Measurements from ENCODE around the gene IP6K2. TPM values are rescaled to one million over a fixed set of nuclear protein-coding genes. Genes with fewer than 3 reads are reported as not detected.
"Not testable (repeated sequence)": the region's sequence is repeated elsewhere in the genome, so short reads cannot be mapped to it uniquely, and the experiment has no call there.

Gene IP6K2
- total RNA-seq, 1 experiment from 2014 or later: 102 TPM

DNA sequence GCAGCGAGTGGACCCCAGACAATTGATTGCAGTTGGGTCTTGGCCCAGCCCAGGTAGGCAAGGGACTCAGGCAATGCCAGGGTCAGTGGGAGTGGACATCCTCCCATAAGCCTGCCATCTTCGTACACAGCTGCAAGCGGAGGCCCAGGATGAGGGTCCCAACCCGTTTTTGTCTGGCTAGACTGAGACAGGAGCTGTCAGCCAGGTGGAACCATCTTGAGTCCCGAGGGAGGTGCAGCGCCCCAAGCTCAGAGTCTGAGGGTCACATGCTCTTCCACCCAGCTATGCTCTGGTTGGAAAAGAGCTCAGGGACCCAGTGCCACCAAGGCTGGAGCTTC, 22.6 kb upstream of the IP6K2 start:
- CTCF ChIA-PET: interaction anchor here (0.5 to 1.6 kb wide), 9 partner anchors 16 to 211 kb away, joined by 3 to 11 read pairs (median 5); partner anchors contain the start of genes NCKIPSD and SLC26A6
- Histone ChIP-seq H3K4me1 (ENCODE audit: insufficient read depth, low read length) (peaks cover 12% of the 10 kb centered on the region), H3F3A (ENCODE audit: low read length, unreplicated experiment) (no peaks in the 10 kb centered on the region), H2AFZ (ENCODE audit: low read length) (peak overlapping the region; percentile 77), H3K9me3 (ENCODE audit: low read length) (no peaks in the 10 kb centered on the region), H3K9ac (ENCODE audit: low read length) (no peak overlapping the region), H3K9me2 (replicated peaks; ENCODE audit: low read length) (no peaks in the 10 kb centered on the region), H4K20me1 (ENCODE audit: low read length) (no peaks in the 10 kb centered on the region), H3K36me3 (ENCODE audit: low read depth, low read length) (no peaks in the 10 kb centered on the region), H3K27me3 (ENCODE audit: low read length) (no peaks in the 10 kb centered on the region), H3K4me3 (ENCODE audit: low read length) (no peak overlapping the region), H3K79me2 (ENCODE audit: low read length) (no peaks in the 10 kb centered on the region), H3K4me2 (ENCODE audit: low read length) (peak overlapping the region; percentile 67; the same call in 1 of the 2 replicates), H3K27ac (ENCODE audit: low read length) (no peak overlapping the region)
- DNase-seq (no peak), ATAC-seq (no peak)
- BruUV-seq (replicated peaks): no TSS peak
- TF ChIP-seq EZH2phosphoT487 (IDR thresholded peaks at IDR 0.05; ENCODE audit: borderline replicate concordance, low read length): no peak
- no peak for TF ChIP-seq EZH2 (IDR thresholded peaks at IDR 0.05; ENCODE audit: low read length, unreplicated experiment)
- TF ChIP-seq, protein P1, sequence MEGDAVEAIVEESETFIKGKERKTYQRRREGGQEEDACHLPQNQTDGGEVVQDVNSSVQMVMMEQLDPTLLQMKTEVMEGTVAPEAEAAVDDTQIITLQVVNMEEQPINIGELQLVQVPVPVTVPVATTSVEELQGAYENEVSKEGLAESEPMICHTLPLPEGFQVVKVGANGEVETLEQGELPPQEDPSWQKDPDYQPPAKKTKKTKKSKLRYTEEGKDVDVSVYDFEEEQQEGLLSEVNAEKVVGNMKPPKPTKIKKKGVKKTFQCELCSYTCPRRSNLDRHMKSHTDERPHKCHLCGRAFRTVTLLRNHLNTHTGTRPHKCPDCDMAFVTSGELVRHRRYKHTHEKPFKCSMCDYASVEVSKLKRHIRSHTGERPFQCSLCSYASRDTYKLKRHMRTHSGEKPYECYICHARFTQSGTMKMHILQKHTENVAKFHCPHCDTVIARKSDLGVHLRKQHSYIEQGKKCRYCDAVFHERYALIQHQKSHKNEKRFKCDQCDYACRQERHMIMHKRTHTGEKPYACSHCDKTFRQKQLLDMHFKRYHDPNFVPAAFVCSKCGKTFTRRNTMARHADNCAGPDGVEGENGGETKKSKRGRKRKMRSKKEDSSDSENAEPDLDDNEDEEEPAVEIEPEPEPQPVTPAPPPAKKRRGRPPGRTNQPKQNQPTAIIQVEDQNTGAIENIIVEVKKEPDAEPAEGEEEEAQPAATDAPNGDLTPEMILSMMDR (conservative IDR thresholded peaks at IDR 0.05; ENCODE audit: low read depth, low read length): no peak
- POLR2A ChIA-PET (ENCODE audit: unreplicated experiment): interaction anchor here (0.6 kb wide), 3 partner anchors 11 to 131 kb away, joined by 3 read pairs; no protein-coding TSS in a partner anchor
- intact Hi-C loops (cut with micrococcal nuclease): no loop called here

DNA sequence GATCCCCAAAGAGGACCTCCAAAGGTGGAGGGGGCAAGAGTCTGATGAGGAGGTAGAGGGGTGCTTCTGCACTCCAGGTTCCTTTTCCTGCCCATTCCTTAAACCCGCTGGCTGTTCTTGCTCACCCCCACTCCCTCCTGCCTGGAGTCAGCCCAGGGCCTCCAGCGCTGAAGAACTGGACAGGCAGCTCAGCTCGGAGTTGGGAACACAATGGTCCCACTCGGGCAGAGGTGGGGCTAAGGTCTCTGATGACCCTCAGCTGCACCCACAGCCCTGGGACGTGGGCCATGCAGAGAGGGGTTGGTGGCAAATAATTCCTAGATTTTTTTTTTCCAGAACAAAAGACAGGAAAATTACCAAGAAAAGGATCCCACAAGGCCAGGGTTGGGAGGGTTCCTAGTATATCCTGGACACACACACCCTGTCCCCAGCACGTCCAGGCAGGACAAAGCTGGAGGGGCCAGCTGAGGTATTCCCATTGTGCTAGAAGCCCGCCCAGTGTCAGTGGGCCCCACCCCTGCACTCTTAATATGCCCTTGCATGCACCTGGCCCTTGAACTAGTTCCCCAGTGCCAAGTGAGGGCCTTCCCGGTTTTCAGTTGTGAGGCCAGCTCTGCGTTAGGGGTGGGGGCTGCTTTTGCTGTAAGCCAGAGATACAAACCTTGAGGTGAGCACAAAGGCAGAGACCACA, 22.1 kb upstream of the IP6K2 start:
- Histone ChIP-seq H3K4me1 (ENCODE audit: insufficient read depth, low read length) (peaks cover 12% of the 10 kb centered on the region), H3K4me3 (ENCODE audit: low read length) (no peak overlapping the region), H3K79me2 (ENCODE audit: low read length) (no peaks in the 10 kb centered on the region), H3K9ac (ENCODE audit: low read length) (no peak overlapping the region), H3K9me3 (ENCODE audit: low read length) (no peaks in the 10 kb centered on the region), H3K27me3 (ENCODE audit: low read length) (no peaks in the 10 kb centered on the region), H2AFZ (ENCODE audit: low read length) (0 out of 2 replicates have a peak overlapping the region, but pooled peaks have one; percentile 77), H3K27ac (ENCODE audit: low read length) (no peak overlapping the region), H3K4me2 (ENCODE audit: low read length) (no peak overlapping the region; the same call in 1 of the 2 replicates), H4K20me1 (ENCODE audit: low read length) (no peaks in the 10 kb centered on the region), H3F3A (ENCODE audit: low read length, unreplicated experiment) (no peaks in the 10 kb centered on the region), H3K9me2 (replicated peaks; ENCODE audit: low read length) (no peaks in the 10 kb centered on the region), H3K36me3 (ENCODE audit: low read depth, low read length) (no peaks in the 10 kb centered on the region)
- no peak for TF ChIP-seq EZH2phosphoT487 (IDR thresholded peaks at IDR 0.05; ENCODE audit: borderline replicate concordance, low read length)
- TF ChIP-seq, protein P1 (conservative IDR thresholded peaks at IDR 0.05; ENCODE audit: low read depth, low read length): no peak
- ChIA-PET POLR2A (ENCODE audit: unreplicated experiment) (interaction anchor here (0.6 kb wide), 1 partner anchor 12 kb away, joined by 3 read pairs; no protein-coding TSS in a partner anchor), CTCF (interaction anchor here (0.5 to 1.6 kb wide), 7 partner anchors 8 to 211 kb away, joined by 3 to 13 read pairs (median 5); partner anchors contain the start of genes NCKIPSD and SLC26A6)
- no TSS peak for BruUV-seq (replicated peaks)
- ATAC-seq (no peak), DNase-seq (no peak)
- intact Hi-C loops (cut with micrococcal nuclease): no loop called here

DNA sequence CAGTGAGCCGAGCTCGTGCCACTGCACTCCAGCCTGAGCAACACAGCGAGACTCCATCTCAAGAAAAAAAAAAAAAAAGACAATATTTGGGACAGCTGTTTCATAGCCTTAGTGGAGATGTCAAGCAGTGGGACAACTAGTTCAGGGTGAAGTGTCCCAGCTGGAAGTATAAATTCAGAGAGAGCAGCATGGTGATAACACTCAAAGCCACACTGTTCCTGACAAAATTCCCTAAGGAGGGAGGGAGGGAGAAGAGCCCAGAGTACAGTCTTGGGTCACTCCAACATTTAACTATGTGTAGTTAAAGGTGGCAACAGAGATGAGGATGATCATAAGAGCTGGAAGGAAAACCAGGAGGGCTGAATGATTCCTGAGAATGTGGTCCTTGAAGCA, 21.1 kb upstream of the IP6K2 start:
- CTCF ChIA-PET: interaction anchor here (1.8 kb wide), 1 partner anchor 28 kb away, joined by 4 read pairs; no protein-coding TSS in a partner anchor
- DNase-seq (no peak), ATAC-seq (no peak)
- intact Hi-C loops (cut with micrococcal nuclease): no loop called here
- Histone ChIP-seq H2AFZ (ENCODE audit: low read length) (no peak overlapping the region), H3K9ac (ENCODE audit: low read length) (no peak overlapping the region), H3K27me3 (ENCODE audit: low read length) (no peaks in the 10 kb centered on the region), H3K27ac (ENCODE audit: low read length) (no peak overlapping the region), H3K36me3 (ENCODE audit: low read depth, low read length) (no peaks in the 10 kb centered on the region), H4K20me1 (ENCODE audit: low read length) (no peaks in the 10 kb centered on the region), H3K79me2 (ENCODE audit: low read length) (no peaks in the 10 kb centered on the region), H3K4me1 (ENCODE audit: insufficient read depth, low read length) (peaks cover 12% of the 10 kb centered on the region), H3K4me3 (ENCODE audit: low read length) (no peak overlapping the region), H3K9me3 (ENCODE audit: low read length) (no peaks in the 10 kb centered on the region), H3K9me2 (replicated peaks; ENCODE audit: low read length) (no peaks in the 10 kb centered on the region), H3F3A (ENCODE audit: low read length, unreplicated experiment) (no peaks in the 10 kb centered on the region), H3K4me2 (ENCODE audit: low read length) (no peak overlapping the region)
- BruUV-seq (replicated peaks): no TSS peak
- POLR2A ChIA-PET (ENCODE audit: unreplicated experiment): interaction anchor here (0.5 kb wide), 1 partner anchor 23 kb away, joined by 3 read pairs; no protein-coding TSS in a partner anchor
- no peak for TF ChIP-seq EZH2 (IDR thresholded peaks at IDR 0.05; ENCODE audit: low read length, unreplicated experiment)
- TF ChIP-seq, protein P1 (conservative IDR thresholded peaks at IDR 0.05; ENCODE audit: low read depth, low read length): no peak
- no peak for TF ChIP-seq EZH2phosphoT487 (IDR thresholded peaks at IDR 0.05; ENCODE audit: borderline replicate concordance, low read length)

DNA sequence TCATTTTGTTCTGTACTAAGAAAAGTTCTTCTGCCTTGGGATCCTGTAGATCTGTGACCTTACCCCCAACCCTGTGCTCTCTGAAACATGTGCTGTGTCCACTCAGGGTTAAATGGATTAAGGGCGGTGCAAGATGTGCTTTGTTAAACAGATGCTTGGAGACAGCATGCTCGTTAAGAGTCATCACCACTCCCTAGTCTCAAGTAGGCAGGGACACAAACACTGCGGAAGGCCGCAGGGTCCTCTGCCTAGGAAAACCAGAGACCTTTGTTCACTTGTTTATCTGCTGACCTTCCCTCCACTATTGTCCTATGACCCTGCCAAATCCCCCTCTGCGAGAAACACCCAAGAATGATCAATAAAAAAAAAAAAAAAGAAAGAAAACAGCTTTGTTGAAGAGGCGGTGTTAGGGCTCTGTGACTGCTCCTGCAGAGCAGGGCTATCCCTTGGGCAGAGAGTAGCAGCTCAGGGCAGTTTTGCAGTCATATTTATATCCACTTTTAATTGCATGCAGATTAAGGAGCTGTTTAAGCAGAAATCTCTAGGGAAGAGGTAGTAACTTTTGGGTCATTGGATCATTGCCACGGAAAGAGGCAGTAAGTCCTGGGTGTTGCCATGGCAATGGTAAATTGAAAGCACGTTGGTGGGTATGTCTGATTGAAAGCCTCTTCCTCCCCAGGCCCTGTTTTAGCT, 18.2 kb upstream of the IP6K2 start:
- BruUV-seq (replicated peaks); CTCF ChIA-PET; POLR2A ChIA-PET (ENCODE audit: unreplicated experiment): not testable (repeated sequence)

More for the DNA sequence above, 18.2 kb upstream of the IP6K2 start:
- DNase-seq; H3K9ac ChIP-seq (ENCODE audit: low read length); H3K36me3 ChIP-seq (ENCODE audit: low read depth, low read length); H3K4me2 ChIP-seq (ENCODE audit: low read length); H3F3A ChIP-seq (ENCODE audit: low read length, unreplicated experiment); ATAC-seq; H4K20me1 ChIP-seq (ENCODE audit: low read length); H3K4me3 ChIP-seq (ENCODE audit: low read length); H3K79me2 ChIP-seq (ENCODE audit: low read length); H3K27ac ChIP-seq (ENCODE audit: low read length); intact Hi-C loops (cut with micrococcal nuclease); H3K9me3 ChIP-seq (ENCODE audit: low read length); H3K9me2 ChIP-seq (replicated peaks; ENCODE audit: low read length); H3K27me3 ChIP-seq (ENCODE audit: low read length); H3K4me1 ChIP-seq (ENCODE audit: insufficient read depth, low read length); H2AFZ ChIP-seq (ENCODE audit: low read length): not testable (repeated sequence)
